Measurements from ENCODE around the gene BEND3. TPM values are rescaled to one million over a fixed set of nuclear protein-coding genes. Genes with fewer than 3 reads are reported as not detected.
"Not testable (repeated sequence)": the region's sequence is repeated elsewhere in the genome, so short reads cannot be mapped to it uniquely, and the experiment has no call there.

Gene BEND3
- total and polyA plus RNA-seq, 9 donors, result 2.3 to 3.8 (median 2.9) TPM

- H3K36me3 ChIP-seq (ENCODE audit: control insufficient read depth, insufficient read depth, low read length), result peaks cover 31% of the 10 kb centered on the region
- H3K4me3 ChIP-seq (ENCODE audit: low read length), result no peak overlapping the region
- peaks cover 12% of the 10 kb centered on the region for H3K4me1 ChIP-seq (ENCODE audit: control insufficient read depth, insufficient read depth, low read length)
- 100% methylated on average over 2 of the region's 7 CpGs for WGBS (ENCODE audit: insufficient coverage)
- DNase-seq, result no peak
- no peak overlapping the region for H3K27ac ChIP-seq (ENCODE audit: low read length)
- no peaks in the 10 kb centered on the region for H3K27me3 ChIP-seq (ENCODE audit: control insufficient read depth, insufficient read depth, low read length)
- H3K9me3 ChIP-seq (replicated peaks; ENCODE audit: control insufficient read depth, low read depth, low read length), result no peaks in the 10 kb centered on the region
These were observed 67.5 kb downstream of the BEND3 start for GRCh38 chr6:107047807-107048206.

- Histone ChIP-seq H3K36me3 (ENCODE audit: control insufficient read depth, insufficient read depth, low read length) (peaks cover 28% of the 10 kb centered on the region), H3K4me3 (ENCODE audit: low read length) (no peak overlapping the region), H3K9me3 (replicated peaks; ENCODE audit: control insufficient read depth, low read depth, low read length) (no peaks in the 10 kb centered on the region), H3K27me3 (ENCODE audit: control insufficient read depth, insufficient read depth, low read length) (no peaks in the 10 kb centered on the region), H3K4me1 (ENCODE audit: control insufficient read depth, insufficient read depth, low read length) (peaks cover 17% of the 10 kb centered on the region), H3K27ac (ENCODE audit: low read length) (peak overlapping the region; percentile 55)
- DNase-seq, result peak; percentile 80
- WGBS (ENCODE audit: insufficient coverage), result 21% methylated on average over 7 of the region's 11 CpGs
These were observed 69.3 kb downstream of the BEND3 start for GRCh38 chr6:107045826-107046675.

GRCh38 chr6:107033126-107033525 lies 82.2 kb downstream of the BEND3 start:
- Histone ChIP-seq H3K4me3 (ENCODE audit: low read length) (no peak overlapping the region), H3K4me1 (ENCODE audit: control insufficient read depth, insufficient read depth, low read length) (peaks cover 5% of the 10 kb centered on the region), H3K27me3 (ENCODE audit: control insufficient read depth, insufficient read depth, low read length) (no peaks in the 10 kb centered on the region), H3K36me3 (ENCODE audit: control insufficient read depth, insufficient read depth, low read length) (peaks cover 19% of the 10 kb centered on the region), H3K27ac (ENCODE audit: low read length) (no peak overlapping the region), H3K9me3 (replicated peaks; ENCODE audit: control insufficient read depth, low read depth, low read length) (no peaks in the 10 kb centered on the region)
- WGBS (ENCODE audit: insufficient coverage), result 67% methylated on average over 1 of the region's 1 CpG
- no peak for DNase-seq

GRCh38 chr6:107032051-107032450 lies 83.3 kb downstream of the BEND3 start:
- Histone ChIP-seq H3K9me3 (replicated peaks; ENCODE audit: control insufficient read depth, low read depth, low read length) (no peaks in the 10 kb centered on the region), H3K36me3 (ENCODE audit: control insufficient read depth, insufficient read depth, low read length) (peaks cover 19% of the 10 kb centered on the region), H3K4me1 (ENCODE audit: control insufficient read depth, insufficient read depth, low read length) (peaks cover 5% of the 10 kb centered on the region), H3K27me3 (ENCODE audit: control insufficient read depth, insufficient read depth, low read length) (no peaks in the 10 kb centered on the region), H3K4me3 (ENCODE audit: low read length) (no peak overlapping the region), H3K27ac (ENCODE audit: low read length) (no peak overlapping the region)
- no peak for DNase-seq
- WGBS (ENCODE audit: insufficient coverage), result 80% methylated on average over 1 of the region's 2 CpGs

DNA sequence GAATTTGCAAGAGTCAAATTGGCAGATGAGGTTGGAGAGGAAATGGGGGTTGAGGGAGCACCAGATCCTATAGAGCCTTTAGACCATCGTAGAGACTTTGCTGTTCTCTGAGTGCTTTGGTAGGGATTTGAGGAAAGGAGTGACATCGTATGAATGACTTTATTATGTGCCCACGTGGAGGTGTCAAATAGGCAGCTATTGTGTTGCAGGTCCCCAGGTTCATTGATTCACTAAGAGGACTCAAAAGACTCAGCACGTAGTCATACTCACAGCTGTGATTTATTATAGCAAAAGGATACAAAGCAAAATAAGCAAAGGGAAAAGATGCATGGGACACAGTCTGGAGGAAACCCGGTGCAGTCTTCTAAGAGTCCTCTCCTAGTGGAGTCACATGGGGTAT lies 85.2 kb downstream of the BEND3 start:
- Histone ChIP-seq H3K27me3 (ENCODE audit: control insufficient read depth, insufficient read depth, low read length) (no peaks in the 10 kb centered on the region), H3K4me3 (ENCODE audit: low read length) (no peak overlapping the region), H3K27ac (ENCODE audit: low read length) (no peak overlapping the region), H3K36me3 (ENCODE audit: control insufficient read depth, insufficient read depth, low read length) (peaks cover 19% of the 10 kb centered on the region), H3K4me1 (ENCODE audit: control insufficient read depth, insufficient read depth, low read length) (peaks cover 5% of the 10 kb centered on the region), H3K9me3 (replicated peaks; ENCODE audit: control insufficient read depth, low read depth, low read length) (no peaks in the 10 kb centered on the region)
- DNase-seq, result no peak
- WGBS (ENCODE audit: insufficient coverage), result 49% methylated on average over 2 of the region's 5 CpGs

DNA sequence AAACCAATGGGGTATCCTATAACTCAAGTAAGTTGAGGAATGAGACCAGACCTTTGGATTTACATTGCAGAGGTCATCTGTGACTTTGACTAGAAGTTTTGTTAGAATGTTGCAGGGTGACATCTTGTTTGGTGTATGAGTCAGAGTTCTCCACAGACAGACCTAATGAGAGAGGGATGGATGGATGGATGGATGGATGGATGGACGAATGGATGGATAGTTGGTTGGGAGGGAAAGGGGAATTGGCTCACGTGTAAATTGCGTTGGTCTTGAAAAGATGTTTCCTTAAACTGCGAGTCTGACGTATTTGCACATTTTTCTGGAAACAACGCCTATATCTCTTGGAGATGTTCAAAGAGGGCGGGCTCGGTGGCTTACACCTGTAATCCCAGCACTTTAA lies 88.3 kb downstream of the BEND3 start:
- no peak overlapping the region for H3K27ac ChIP-seq (ENCODE audit: low read length)
- no peaks in the 10 kb centered on the region for H3K9me3 ChIP-seq (replicated peaks; ENCODE audit: control insufficient read depth, low read depth, low read length)
- no peaks in the 10 kb centered on the region for H3K27me3 ChIP-seq (ENCODE audit: control insufficient read depth, insufficient read depth, low read length)
- H3K4me1 ChIP-seq (ENCODE audit: control insufficient read depth, insufficient read depth, low read length), result peaks cover 5% of the 10 kb centered on the region
- no peak for DNase-seq
- H3K4me3 ChIP-seq (ENCODE audit: low read length), result no peak overlapping the region
- 91% methylated on average over 8 of the region's 8 CpGs for WGBS (ENCODE audit: insufficient coverage)
- peaks cover 13% of the 10 kb centered on the region for H3K36me3 ChIP-seq (ENCODE audit: control insufficient read depth, insufficient read depth, low read length)

DNA sequence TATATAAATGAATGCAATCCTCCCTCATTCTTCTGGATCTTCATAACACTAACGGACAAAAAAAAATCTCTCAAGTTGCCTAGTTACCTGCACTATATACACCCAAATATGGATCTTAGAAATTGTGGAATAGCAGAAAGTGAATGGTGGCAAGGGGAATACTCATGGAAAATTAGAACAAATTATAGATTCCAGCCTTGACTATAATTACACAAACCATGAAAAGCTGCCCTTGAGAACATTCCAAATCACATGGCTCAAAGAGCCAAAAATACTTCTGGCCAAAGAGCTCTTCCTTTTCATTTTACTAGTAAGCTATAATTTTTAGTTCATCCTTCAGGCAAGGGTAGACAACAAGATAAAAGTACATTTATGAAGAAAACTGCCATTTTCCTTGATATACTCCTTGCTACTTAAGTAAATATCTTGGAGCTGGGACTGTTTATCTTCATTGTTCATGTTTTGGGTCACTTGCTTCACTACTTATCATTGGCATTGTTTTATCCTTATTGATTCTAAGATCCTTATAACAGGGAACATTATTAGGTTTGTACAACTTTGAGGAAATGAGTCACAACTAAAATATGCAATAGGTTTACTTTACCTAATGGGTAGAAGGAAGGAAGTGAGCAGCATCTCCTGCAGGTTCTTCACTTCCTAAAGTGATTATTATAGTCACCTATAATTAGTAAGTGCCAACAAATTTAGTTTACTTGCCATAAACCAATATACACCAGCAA lies 93.7 kb downstream of the BEND3 start:
- Histone ChIP-seq H3K36me3 (ENCODE audit: control insufficient read depth, insufficient read depth, low read length) (no peaks in the 10 kb centered on the region), H3K27ac (ENCODE audit: low read length) (no peak overlapping the region), H3K27me3 (ENCODE audit: control insufficient read depth, insufficient read depth, low read length) (no peaks in the 10 kb centered on the region), H3K9me3 (replicated peaks; ENCODE audit: control insufficient read depth, low read depth, low read length) (no peaks in the 10 kb centered on the region), H3K4me1 (ENCODE audit: control insufficient read depth, insufficient read depth, low read length) (no peaks in the 10 kb centered on the region), H3K4me3 (ENCODE audit: low read length) (no peak overlapping the region)
- DNase-seq, result peak; percentile 25
- WGBS (ENCODE audit: insufficient coverage), result no CpG with 5 or more reads among the region's 1 CpG

- Histone ChIP-seq H3K27me3 (ENCODE audit: control insufficient read depth, insufficient read depth, low read length) (no peaks in the 10 kb centered on the region), H3K4me3 (ENCODE audit: low read length) (no peak overlapping the region), H3K9me3 (replicated peaks; ENCODE audit: control insufficient read depth, low read depth, low read length) (no peaks in the 10 kb centered on the region), H3K4me1 (ENCODE audit: control insufficient read depth, insufficient read depth, low read length) (no peaks in the 10 kb centered on the region), H3K27ac (ENCODE audit: low read length) (no peak overlapping the region), H3K36me3 (ENCODE audit: control insufficient read depth, insufficient read depth, low read length) (no peaks in the 10 kb centered on the region)
- DNase-seq, result no peak
- WGBS (ENCODE audit: insufficient coverage), result 76% methylated on average over 4 of the region's 4 CpGs
These were observed 95.1 kb downstream of the BEND3 start for GRCh38 chr6:107020239-107020638.

DNA sequence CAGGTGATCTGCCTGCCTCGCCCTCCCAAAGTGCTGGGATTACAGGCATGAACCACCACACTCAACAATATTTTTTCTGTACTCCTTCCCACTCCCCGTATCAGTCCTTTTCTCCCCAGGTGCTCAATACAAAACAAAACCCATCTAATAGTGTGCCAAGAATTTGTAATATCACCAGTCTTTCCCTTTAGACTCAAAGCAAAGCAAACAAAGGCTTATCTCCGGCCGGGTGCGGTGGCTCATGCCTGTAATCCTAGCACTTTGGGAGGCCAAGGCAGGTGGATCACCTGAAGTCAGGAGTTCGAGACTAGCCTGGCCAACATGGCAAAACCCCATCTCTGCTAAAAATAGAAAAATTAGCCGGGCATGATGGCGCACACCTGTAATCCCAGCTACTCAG lies 95.7 kb downstream of the BEND3 start:
- not testable (repeated sequence) for DNase-seq
- WGBS (ENCODE audit: insufficient coverage), result 81% methylated on average over 5 of the region's 8 CpGs

DNA sequence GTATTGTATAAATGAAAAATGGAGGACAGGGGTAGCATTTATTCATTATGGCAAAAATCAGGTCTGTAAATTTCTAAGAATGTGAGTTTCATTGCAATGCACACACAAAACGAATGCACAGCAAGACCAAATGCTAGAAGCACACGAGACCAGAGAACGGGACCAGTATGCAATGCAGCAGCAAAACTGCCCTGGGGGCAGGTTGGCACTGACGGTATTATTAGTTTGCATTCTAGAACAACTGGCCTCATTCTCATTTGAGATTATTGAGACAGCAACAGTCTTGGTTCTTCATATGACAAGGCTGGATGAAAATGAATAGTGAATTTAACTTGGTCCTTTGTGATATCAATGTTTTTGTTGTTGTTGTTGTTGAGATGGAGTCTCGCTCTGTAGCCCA lies 96.3 kb downstream of the BEND3 start:
- H3K27ac ChIP-seq (ENCODE audit: low read length), result no peak overlapping the region
- H3K9me3 ChIP-seq (replicated peaks; ENCODE audit: control insufficient read depth, low read depth, low read length), result no peaks in the 10 kb centered on the region
- H3K27me3 ChIP-seq (ENCODE audit: control insufficient read depth, insufficient read depth, low read length), result peaks cover 1% of the 10 kb centered on the region
- WGBS (ENCODE audit: insufficient coverage), result 90% methylated on average over 5 of the region's 5 CpGs
- H3K36me3 ChIP-seq (ENCODE audit: control insufficient read depth, insufficient read depth, low read length), result no peaks in the 10 kb centered on the region
- no peak overlapping the region for H3K4me3 ChIP-seq (ENCODE audit: low read length)
- H3K4me1 ChIP-seq (ENCODE audit: control insufficient read depth, insufficient read depth, low read length), result no peaks in the 10 kb centered on the region
- no peak for DNase-seq

More for the DNA sequence above, 95.7 kb downstream of the BEND3 start:
- H3K4me3 ChIP-seq (ENCODE audit: low read length); H3K27ac ChIP-seq (ENCODE audit: low read length); H3K27me3 ChIP-seq (ENCODE audit: control insufficient read depth, insufficient read depth, low read length); H3K36me3 ChIP-seq (ENCODE audit: control insufficient read depth, insufficient read depth, low read length); H3K4me1 ChIP-seq (ENCODE audit: control insufficient read depth, insufficient read depth, low read length); H3K9me3 ChIP-seq (replicated peaks; ENCODE audit: control insufficient read depth, low read depth, low read length): not testable (repeated sequence)

All from muscle of leg (tissue), 11 donors.